H1 (cell line): ENCODE data around the gene RGS6. TPM values are rescaled to one million over a fixed set of nuclear protein-coding genes. Genes with fewer than 3 reads are reported as not detected.

Experiments
- CTCF ChIA-PET: fragments of 300-600 bp; sonication (Branson Sonifier 250); formaldehyde crosslinking; loops from one replicate; lab custom pipeline; 2021; ENCODE audit not compliant: partially characterized antibody; lab: Charles Lee
- POLR2A ChIA-PET: fragments of 300-600 bp; sonication (Branson Sonifier 250); formaldehyde crosslinking; loops from one replicate; lab custom pipeline; 2021; ENCODE audit warnings: inconsistent platforms; ENCODE audit not compliant: partially characterized antibody; lab: Charles Lee
- DNase-seq, 2 experiments: peaks; one replicate each; pipeline versions ENCODE4 v3.0.0 to v3.0.0-alpha.2; 2010 to 2022; ENCODE audit warnings: low spot score in 2 of 2, low read depth in 1 of 2, mixed read lengths in 1 of 2
- FAIRE-seq: peaks from 2 replicates; lab custom pipeline; 2011; peaks lifted over from hg19 to GRCh38; lab: Jason Lieb, UNC
- H2AFZ ChIP-seq: 2 replicates; pipeline ENCODE4 v1.8.1; 2012; ENCODE audit warnings: low read length, inconsistent platforms
- H2AK5ac ChIP-seq: 2 replicates; pipeline ENCODE4 v1.6.1; 2013; ENCODE audit warnings: low read depth, low read length
- H2BK120ac ChIP-seq: replicated peaks from 2 replicates; pipeline ENCODE3; 2013; ENCODE audit warnings: low read depth, low read length, inconsistent platforms
- H2BK12ac ChIP-seq: 2 replicates; pipeline ENCODE4 v1.6.1; 2013; ENCODE audit warnings: low read depth, low read length
- H2BK15ac ChIP-seq: 2 replicates; pipeline ENCODE4 v1.6.1; 2013; ENCODE audit warnings: low read length
- H2BK20ac ChIP-seq: 2 replicates; pipeline ENCODE4 v1.6.1; 2013; ENCODE audit warnings: low read length
- H2BK5ac ChIP-seq: 2 replicates; pipeline ENCODE4 v1.6.1; 2013; ENCODE audit warnings: low read depth, low read length
- H3K14ac ChIP-seq: 2 replicates; pipeline ENCODE4 v1.6.1; 2013; ENCODE audit warnings: inconsistent platforms; ENCODE audit not compliant: insufficient read length
- H3K18ac ChIP-seq: 2 replicates; pipeline ENCODE4 v1.6.1; 2013; ENCODE audit warnings: low read length; ENCODE audit errors: extremely low read depth
- H3K23ac ChIP-seq: 2 replicates; pipeline ENCODE4 v1.6.1; 2013; ENCODE audit warnings: inconsistent platforms; ENCODE audit not compliant: insufficient read length
- H3K23me2 ChIP-seq: 2 replicates; pipeline ENCODE4 v1.6.1; 2013; ENCODE audit warnings: low read depth, low read length
- H3K27ac ChIP-seq: 2 replicates; pipeline ENCODE4 v1.6.1; 2011; ENCODE audit warnings: low read depth, low read length, inconsistent platforms
- H3K27me3 ChIP-seq, 4 experiments: replicated peaks in 1 of 4; 1 replicate in 1 of 4; 2 replicates in 3 of 4; pipeline versions ENCODE4 v1.6.1 to v1.8.1; 2011 to 2013; ENCODE audit warnings: low read length in 3 of 4, mild to moderate bottlenecking in 3 of 4, inconsistent platforms in 2 of 4, mixed read lengths in 2 of 4, moderate library complexity in 1 of 4; ENCODE audit not compliant: control insufficient read depth in 3 of 4, insufficient read depth in 3 of 4; ENCODE audit errors: extremely low read depth in 1 of 4
- H3K36me3 ChIP-seq, 4 experiments: 2 replicates each; pipeline versions ENCODE4 v1.6.1 to v1.8.1; 2011 to 2013; ENCODE audit warnings: mild to moderate bottlenecking in 4 of 4, low read length in 3 of 4, moderate library complexity in 2 of 4, control low read depth in 1 of 4, inconsistent platforms in 1 of 4; ENCODE audit not compliant: insufficient read depth in 4 of 4, control insufficient read depth in 2 of 4
- H3K4ac ChIP-seq: replicated peaks from 2 replicates; pipeline ENCODE3; 2013; ENCODE audit warnings: low read length, low read depth, mixed read lengths, inconsistent platforms; ENCODE audit not compliant: insufficient read length
- H3K4me1 ChIP-seq, 4 experiments: replicated peaks in 1 of 4; 1 replicate in 1 of 4; 2 replicates in 3 of 4; pipeline versions ENCODE4 v1.6.1 to v1.8.1; 2011 to 2013; ENCODE audit warnings: low read length in 3 of 4, inconsistent platforms in 2 of 4, mixed read lengths in 1 of 4; ENCODE audit not compliant: insufficient read depth in 4 of 4, control insufficient read depth in 3 of 4
- H3K4me2 ChIP-seq, 2 experiments: 2 replicates each; pipeline versions ENCODE4 v1.6.1 to v1.8.1; 2011 to 2013; ENCODE audit warnings: low read depth in 2 of 2, low read length in 2 of 2, control low read depth in 1 of 2, inconsistent platforms in 1 of 2, mild to moderate bottlenecking in 1 of 2; ENCODE audit not compliant: insufficient read depth in 1 of 2
- H3K4me3 ChIP-seq, 4 experiments: fragments of 200-600, 300-600 bp in 1 of 4; sonication (generic), shearing (Covaris generic), sonication (Bioruptor Twin) in 1 of 4; 2 replicates each; pipeline versions ENCODE4 v1.5.1 to v1.8.1; 2011 to 2016; ENCODE audit warnings: low read length in 4 of 4, low read depth in 3 of 4, control low read depth in 2 of 4, inconsistent platforms in 2 of 4, mild to moderate bottlenecking in 2 of 4, mixed read lengths in 1 of 4, moderate library complexity in 1 of 4; ENCODE audit not compliant: insufficient read depth in 2 of 4; ENCODE audit errors: extremely low read depth in 1 of 4
- H3K56ac ChIP-seq: replicated peaks from 2 replicates; pipeline ENCODE3; 2013; ENCODE audit warnings: low read depth, mild to moderate bottlenecking, mixed read lengths, low read length, inconsistent platforms; ENCODE audit not compliant: insufficient read length
- H3K79me1 ChIP-seq: 2 replicates; pipeline ENCODE4 v1.6.1; 2013; ENCODE audit warnings: low read depth, low read length, control low read depth
- H3K79me2 ChIP-seq, 2 experiments: 2 replicates each; pipeline versions ENCODE4 v1.6.1 to v1.8.1; 2012 to 2013; ENCODE audit warnings: low read length in 2 of 2, mild to moderate bottlenecking in 2 of 2, inconsistent platforms in 1 of 2; ENCODE audit not compliant: insufficient read depth in 2 of 2, control insufficient read depth in 1 of 2
- H3K9ac ChIP-seq, 4 experiments: replicated peaks in 1 of 4; 1 replicate in 1 of 4; 2 replicates in 3 of 4; pipeline versions ENCODE4 v1.6.1 to v1.8.1; 2011 to 2013; ENCODE audit warnings: low read depth in 3 of 4, low read length in 3 of 4, control low read depth in 2 of 4, mild to moderate bottlenecking in 2 of 4, moderate library complexity in 2 of 4, inconsistent platforms in 1 of 4; ENCODE audit errors: extremely low read depth in 1 of 4
- H3K9me3 ChIP-seq, 2 experiments: 2 replicates each; pipeline versions ENCODE4 v1.6.1 to v1.8.1; 2012 to 2013; ENCODE audit warnings: mild to moderate bottlenecking in 2 of 2, moderate library complexity in 2 of 2, control low read depth in 1 of 2, inconsistent platforms in 1 of 2, low read depth in 1 of 2, low read length in 1 of 2, mixed read lengths in 1 of 2; ENCODE audit not compliant: insufficient read depth in 2 of 2
- H4K20me1 ChIP-seq, 2 experiments: replicated peaks in 1 of 2; 2 replicates each; pipeline versions ENCODE3 to v1.8.1; 2011 to 2013; ENCODE audit warnings: inconsistent platforms in 2 of 2, low read length in 2 of 2, mild to moderate bottlenecking in 1 of 2; ENCODE audit not compliant: insufficient read depth in 2 of 2, control insufficient read depth in 1 of 2
- H4K5ac ChIP-seq: 2 replicates; pipeline ENCODE4 v1.6.1; 2013; ENCODE audit warnings: low read length, low read depth, mixed read lengths, inconsistent platforms; ENCODE audit not compliant: insufficient read length
- H4K8ac ChIP-seq: 2 replicates; pipeline ENCODE4 v1.8.0; 2013; ENCODE audit warnings: mild to moderate bottlenecking, moderate library complexity, low read length, inconsistent platforms; ENCODE audit not compliant: insufficient read depth; ENCODE audit errors: extremely low read depth
- H4K91ac ChIP-seq: replicated peaks from 2 replicates; pipeline ENCODE3; 2013; ENCODE audit warnings: low read length, mixed read lengths, inconsistent platforms; ENCODE audit not compliant: insufficient read length
- ASH2L ChIP-seq: fragments of 200-600, 300-600 bp; sonication (generic); IDR thresholded peaks from one replicate; pipeline ENCODE4 v1.7.1; 2017; ENCODE audit warnings: low read length
- CREB1 ChIP-seq: IDR thresholded peaks from 2 replicates; pipeline ENCODE4 v1.6.1; 2012; ENCODE audit warnings: inconsistent platforms
- POLR2AphosphoS5 ChIP-seq: IDR thresholded peaks from 2 replicates; pipeline ENCODE4 v1.6.1; 2011; ENCODE audit warnings: low read depth, low read length
- RBBP5 ChIP-seq: IDR thresholded peaks from 2 replicates; pipeline ENCODE4 v1.7.1; 2012; ENCODE audit warnings: low read depth, mild to moderate bottlenecking, inconsistent platforms, low read length, moderate library complexity, borderline replicate concordance
- RFX5 ChIP-seq: IDR thresholded peaks from 2 replicates; pipeline ENCODE4 v1.6.1; 2011; ENCODE audit warnings: low read depth, low read length, improper control_type of control experiment, borderline replicate concordance
- RNF2 ChIP-seq: fragments of 200-900, 300-1000 bp; sonication (generic); IDR thresholded peaks from 2 replicates; pipeline ENCODE4 v1.7.1; 2016; ENCODE audit warnings: borderline replicate concordance, low read depth, mild to moderate bottlenecking, antibody characterized with exemption, low read length; ENCODE audit not compliant: poor library complexity, severe bottlenecking; ENCODE audit errors: missing control alignments
- RXRA ChIP-seq: IDR thresholded peaks from 2 replicates; pipeline ENCODE4 v1.6.1; 2011; ENCODE audit warnings: low read depth, mild to moderate bottlenecking, low read length, moderate library complexity; ENCODE audit not compliant: insufficient read depth
- SIRT6 ChIP-seq: IDR thresholded peaks from one replicate; pipeline ENCODE4 v1.7.1; 2012; ENCODE audit warnings: low read length, inconsistent platforms
- SUZ12 ChIP-seq: fragments of 200-600 bp; sonication (generic); IDR thresholded peaks from 2 replicates; pipeline ENCODE4 v1.6.1; 2012; ENCODE audit warnings: mild to moderate bottlenecking, inconsistent platforms, low read length, moderate library complexity, mixed read lengths
- ZNF274 ChIP-seq: IDR thresholded peaks from 2 replicates; pipeline ENCODE4 v1.7.0; 2012; ENCODE audit warnings: low read length, borderline replicate concordance; ENCODE audit errors: extremely low read depth
- WGBS, 2 experiments: shearing (Covaris generic) in 1 of 2; methylation state at CpG; one replicate each; pipeline versions ENCODE4 v1.1.6 to v1.1.7; 2013 to 2015; ENCODE audit warnings: low lambda C conversion rate in 2 of 2, mixed read lengths in 2 of 2, inconsistent platforms in 1 of 2, low coverage in 1 of 2, missing lambda C conversion rate in 1 of 2; ENCODE audit not compliant: insufficient replicate concordance in 2 of 2, insufficient coverage in 1 of 2, insufficient read length in 1 of 2; ENCODE audit errors: extremely low coverage in 1 of 2, missing lambda C conversion rate in 1 of 2; 5-methylcytosine and 5-hydroxymethylcytosine counted together
- polyA plus RNA-seq, 7 experiments: library from polyadenylated mRNA; depleted of rRNA in 3 of 7; stranded (reverse) in 5 of 7; unstranded in 2 of 7; fragments of >200 nt in 5 of 7; fragments of 200-250 nt in 2 of 7; gene quantifications; 1 replicate in 5 of 7; 2 replicates in 1 of 7; 4 replicates in 1 of 7; pipeline versions ENCODE4 v1.2.1 to v1.2.3, GENCODE V29; 2011 to 2013; ENCODE audit warnings: missing spikeins in 2 of 7, mixed read lengths in 2 of 7
- total RNA-seq: library from RNA; stranded (reverse); fragmentation: NEBNext Ultra II Directional; extraction: Animal tissue kit (Norgen Biotek cat#: 25700); gene quantifications from 2 replicates; pipeline ENCODE4 v1.2.1, GENCODE V29; 2021

The RGS6 gene
- total and polyA plus RNA-seq, 2 of the 8 experiments (the other 6 are each of a cell fraction or from before 2014, with no cell fraction given): 0.26 to 1.1 TPM

DNA sequence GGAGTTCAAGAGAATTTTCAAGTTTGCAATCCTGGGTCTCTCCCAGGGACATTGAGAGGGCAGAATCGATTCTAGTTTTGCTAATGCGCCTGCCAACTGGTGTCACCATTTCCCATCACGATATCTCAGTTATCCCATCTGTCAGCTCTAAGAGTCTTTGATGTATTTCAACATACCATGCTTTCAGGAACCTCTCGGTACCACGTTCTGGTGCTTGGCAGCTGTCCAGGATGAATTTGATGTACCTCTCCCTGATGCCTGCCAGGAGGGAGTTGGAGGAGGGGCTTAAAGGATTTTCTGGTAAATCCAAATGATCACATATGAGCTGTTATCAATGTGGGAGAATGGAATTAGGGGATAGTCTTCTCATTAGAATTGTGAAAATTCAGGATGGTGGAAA, 332.5 kb downstream of the RGS6 start:
- DNase-seq: no peak
- Histone ChIP-seq H3K9ac (no peak overlapping the region), H3K27ac (no peak overlapping the region), H3K79me2 (no peaks in the 10 kb centered on the region), H2BK5ac (no peak overlapping the region), H2BK120ac (no peak overlapping the region), H3K9me3 (no peaks in the 10 kb centered on the region; a peak in 1 of 4 replicates), H3K27me3 (no peaks in the 10 kb centered on the region), H4K20me1 (no peaks in the 10 kb centered on the region), H3K23ac (no peak overlapping the region), H2BK15ac (no peak overlapping the region), H3K14ac (no peak overlapping the region), H3K23me2 (no peaks in the 10 kb centered on the region), H2AK5ac (no peak overlapping the region), H3K18ac (no peak overlapping the region), H3K79me1 (no peaks in the 10 kb centered on the region), H4K8ac (no peak overlapping the region), H3K4me2 (no peak overlapping the region), H3K4me3 (no peak overlapping the region), H4K91ac (no peak overlapping the region), H2BK12ac (no peak overlapping the region), H3K36me3 (no peaks in the 10 kb centered on the region), H3K4ac (no peak overlapping the region), H3K56ac (no peak overlapping the region), H4K5ac (no peak overlapping the region), H2AFZ (no peak overlapping the region), H3K4me1 (no peaks in the 10 kb centered on the region), H2BK20ac (no peak overlapping the region)
- ChIA-PET POLR2A (no interaction called here), CTCF (no interaction called here)
- WGBS, 2 experiments: 92% methylated on average over 5 of the region's 5 CpGs; no CpG with 5 or more reads in 1 of the 2 experiments
- TF ChIP-seq RBBP5: no peak
- no peak for TF ChIP-seq RNF2
- no peak for TF ChIP-seq CREB1
- TF ChIP-seq RFX5: no peak
- TF ChIP-seq SUZ12: no peak
- no peak for TF ChIP-seq RXRA
- TF ChIP-seq SIRT6: no peak
- no peak for TF ChIP-seq ASH2L
- no peak for TF ChIP-seq ZNF274
- TF ChIP-seq POLR2AphosphoS5: no peak
- FAIRE-seq: no peak
